H1 (cell line): ENCODE data around the gene YARS1.

Experiments
- BACH1 ChIP-seq: IDR thresholded peaks from 2 replicates; pipeline ENCODE4 v1.6.1; 2012; ENCODE audit warnings: low read length, improper control_type of control experiment
- CREB1 ChIP-seq: IDR thresholded peaks from 2 replicates; pipeline ENCODE4 v1.6.1; 2012; ENCODE audit warnings: inconsistent platforms
- EZH2 ChIP-seq: fragments of 200-600 bp; sonication (generic); IDR thresholded peaks from 2 replicates; pipeline ENCODE4 v1.7.1; 2012; ENCODE audit warnings: low read depth, mild to moderate bottlenecking, moderate library complexity, low read length, inconsistent platforms; ENCODE audit not compliant: severe bottlenecking
- FOSL1 ChIP-seq: IDR thresholded peaks from 2 replicates; pipeline ENCODE4 v1.6.1; 2011; ENCODE audit warnings: mild to moderate bottlenecking, low read depth, low read length, moderate library complexity; ENCODE audit not compliant: insufficient read depth
- POLR2A ChIP-seq, 2 experiments: IDR thresholded peaks; 1 replicate in 1 of 2; 2 replicates in 1 of 2; pipeline ENCODE4 v1.6.1; 2011; ENCODE audit warnings: low read depth in 2 of 2, low read length in 2 of 2, mild to moderate bottlenecking in 2 of 2; ENCODE audit errors: control extremely low read depth in 1 of 2
- POLR2AphosphoS5 ChIP-seq: IDR thresholded peaks from 2 replicates; pipeline ENCODE4 v1.6.1; 2011; ENCODE audit warnings: low read depth, low read length
- RAD21 ChIP-seq, 2 experiments: IDR thresholded peaks in 1 of 2; conservative IDR thresholded peaks in 1 of 2; 2 replicates each; pipeline ENCODE4 v1.6.1; 2011; ENCODE audit warnings: low read depth in 2 of 2, low read length in 2 of 2, improper control_type of control experiment in 1 of 2, inconsistent platforms in 1 of 2, mild to moderate bottlenecking in 1 of 2, moderate library complexity in 1 of 2
- RFX5 ChIP-seq: IDR thresholded peaks from 2 replicates; pipeline ENCODE4 v1.6.1; 2011; ENCODE audit warnings: low read depth, low read length, improper control_type of control experiment, borderline replicate concordance
- YY1 ChIP-seq: IDR thresholded peaks from 2 replicates; pipeline ENCODE4 v1.6.1; 2011; ENCODE audit warnings: low read depth, mild to moderate bottlenecking, low read length
- TF ChIP-seq, protein P1 (sequence below), 3 experiments: IDR thresholded peaks; 1 replicate in 2 of 3; 2 replicates in 1 of 3; pipeline versions ENCODE4 v1.5.1 to v1.6.1; 2011; ENCODE audit warnings: low read length in 3 of 3, mild to moderate bottlenecking in 3 of 3, inconsistent platforms in 2 of 3, low read depth in 1 of 3, moderate library complexity in 1 of 3; ENCODE audit not compliant: insufficient read depth in 1 of 3; ENCODE audit errors: control extremely low read depth in 1 of 3
- TF ChIP-seq, protein P2 (sequence below): IDR thresholded peaks from 2 replicates; pipeline ENCODE4 v1.6.1; 2011; ENCODE audit warnings: low read length, improper control_type of control experiment

GRCh38 chr1:32770221-32770731, 46.9 kb downstream of the YARS1 start:
- TF ChIP-seq EZH2 (no peak), RFX5 (no peak), YY1 (no peak), POLR2A (IDR thresholded peaks at IDR 0.05; ENCODE audit: control extremely low read depth in 1 of 2, low read depth in 2 of 2, low read length in 2 of 2) (no peak), CREB1 (no peak), POLR2AphosphoS5 (no peak), FOSL1 (no peak), BACH1 (no peak), RAD21 (IDR thresholded peaks at IDR 0.05 in 1 of 2, conservative IDR thresholded peaks at IDR 0.05 in 1 of 2; ENCODE audit: low read depth in 2 of 2, low read length in 2 of 2) (peak in 1 of 2 experiments; percentile 34; a peak in 1 of 4 replicates)
- TF ChIP-seq, protein P1, sequence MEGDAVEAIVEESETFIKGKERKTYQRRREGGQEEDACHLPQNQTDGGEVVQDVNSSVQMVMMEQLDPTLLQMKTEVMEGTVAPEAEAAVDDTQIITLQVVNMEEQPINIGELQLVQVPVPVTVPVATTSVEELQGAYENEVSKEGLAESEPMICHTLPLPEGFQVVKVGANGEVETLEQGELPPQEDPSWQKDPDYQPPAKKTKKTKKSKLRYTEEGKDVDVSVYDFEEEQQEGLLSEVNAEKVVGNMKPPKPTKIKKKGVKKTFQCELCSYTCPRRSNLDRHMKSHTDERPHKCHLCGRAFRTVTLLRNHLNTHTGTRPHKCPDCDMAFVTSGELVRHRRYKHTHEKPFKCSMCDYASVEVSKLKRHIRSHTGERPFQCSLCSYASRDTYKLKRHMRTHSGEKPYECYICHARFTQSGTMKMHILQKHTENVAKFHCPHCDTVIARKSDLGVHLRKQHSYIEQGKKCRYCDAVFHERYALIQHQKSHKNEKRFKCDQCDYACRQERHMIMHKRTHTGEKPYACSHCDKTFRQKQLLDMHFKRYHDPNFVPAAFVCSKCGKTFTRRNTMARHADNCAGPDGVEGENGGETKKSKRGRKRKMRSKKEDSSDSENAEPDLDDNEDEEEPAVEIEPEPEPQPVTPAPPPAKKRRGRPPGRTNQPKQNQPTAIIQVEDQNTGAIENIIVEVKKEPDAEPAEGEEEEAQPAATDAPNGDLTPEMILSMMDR (IDR thresholded peaks at IDR 0.05; ENCODE audit: control extremely low read depth in 1 of 3, insufficient read depth in 1 of 3, low read depth in 1 of 3, low read length in 3 of 3): no peak
- TF ChIP-seq, protein P2, sequence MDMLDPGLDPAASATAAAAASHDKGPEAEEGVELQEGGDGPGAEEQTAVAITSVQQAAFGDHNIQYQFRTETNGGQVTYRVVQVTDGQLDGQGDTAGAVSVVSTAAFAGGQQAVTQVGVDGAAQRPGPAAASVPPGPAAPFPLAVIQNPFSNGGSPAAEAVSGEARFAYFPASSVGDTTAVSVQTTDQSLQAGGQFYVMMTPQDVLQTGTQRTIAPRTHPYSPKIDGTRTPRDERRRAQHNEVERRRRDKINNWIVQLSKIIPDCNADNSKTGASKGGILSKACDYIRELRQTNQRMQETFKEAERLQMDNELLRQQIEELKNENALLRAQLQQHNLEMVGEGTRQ: no peak
